Measurements from ENCODE around the gene WBP11.

GRCh38 chr12:14767617-14768016 is 35.7 kb downstream of the WBP11 start:
- TF ChIP-seq CTCF (IDR thresholded peaks at IDR 0.05): no peak
- no peak for TF ChIP-seq POLR2A (IDR thresholded peaks at IDR 0.05)
- no peak for TF ChIP-seq EP300 (IDR thresholded peaks at IDR 0.05)
- TF ChIP-seq POLR2AphosphoS5 (IDR thresholded peaks at IDR 0.05): no peak
